NCI-H2107 treated with DMSO at 0.1 percent for 48 hours (cell line): ENCODE results near the gene ABCA13.

ENCODE experiments used
- DNase-seq: peaks from one replicate; lab custom pipeline; 2025; ENCODE audit not compliant: unreplicated experiment; lab: John Stamatoyannopoulos, UW

The ABCA13 gene

GRCh38 chr7:48627164-48627563 lies 455.9 kb downstream of the ABCA13 start:
- no peak for DNase-seq

- DNase-seq = no peak
Measured at GRCh38 chr7:48628793-48629349, 457.6 kb downstream of the ABCA13 start.

- DNase-seq = no peak
Measured at GRCh38 chr7:48634116-48634632, 462.9 kb downstream of the ABCA13 start.

DNA sequence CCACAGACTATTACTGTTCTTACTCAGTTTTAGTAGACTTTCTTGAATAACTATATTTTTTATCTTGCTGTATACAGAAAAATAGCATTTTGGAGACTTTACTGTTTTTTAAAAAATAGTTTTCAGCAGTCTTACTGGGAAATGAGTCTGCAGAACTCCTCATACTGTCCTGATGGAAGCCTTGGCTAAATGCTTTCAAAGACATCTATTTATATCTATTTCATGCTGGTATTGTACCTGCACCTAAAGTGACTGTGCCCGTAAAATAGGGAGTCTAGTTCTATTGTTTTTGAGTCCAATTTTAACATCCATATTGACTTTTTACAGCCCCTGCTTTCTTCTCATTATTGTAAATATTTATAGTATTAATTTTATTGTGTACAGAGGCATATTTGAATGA lies 464.5 kb downstream of the ABCA13 start:
- no peak for DNase-seq

DNA sequence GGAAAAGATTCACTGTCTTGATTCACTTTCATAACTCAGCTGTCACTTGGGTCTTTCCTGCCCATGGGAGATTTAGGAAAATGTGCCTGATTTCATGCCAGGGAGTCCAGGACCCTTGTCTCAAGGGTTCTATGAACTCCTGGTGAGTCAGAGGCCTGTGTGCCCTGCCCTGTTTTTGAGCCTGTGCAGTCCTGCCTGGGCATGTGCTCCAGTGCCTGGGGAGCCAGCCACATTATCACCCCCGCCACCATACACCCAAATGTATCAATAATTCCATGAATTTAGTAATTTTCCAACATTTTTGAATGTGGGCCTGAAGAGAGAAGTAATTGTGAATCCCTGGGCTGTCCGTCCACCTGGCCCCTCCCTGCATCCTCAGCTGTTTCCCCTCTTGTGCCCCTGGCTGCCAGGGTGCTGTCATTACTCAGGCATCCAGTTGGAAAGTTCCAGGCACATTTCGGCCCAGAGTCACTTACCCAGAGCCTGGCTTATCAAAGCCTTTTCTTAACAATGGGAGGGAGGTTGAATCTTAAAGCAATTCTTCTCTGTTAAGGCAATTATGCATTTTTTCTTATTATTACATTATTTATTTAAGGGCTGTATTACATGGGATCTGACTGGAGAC lies 465.2 kb downstream of the ABCA13 start:
- DNase-seq = no peak

DNA sequence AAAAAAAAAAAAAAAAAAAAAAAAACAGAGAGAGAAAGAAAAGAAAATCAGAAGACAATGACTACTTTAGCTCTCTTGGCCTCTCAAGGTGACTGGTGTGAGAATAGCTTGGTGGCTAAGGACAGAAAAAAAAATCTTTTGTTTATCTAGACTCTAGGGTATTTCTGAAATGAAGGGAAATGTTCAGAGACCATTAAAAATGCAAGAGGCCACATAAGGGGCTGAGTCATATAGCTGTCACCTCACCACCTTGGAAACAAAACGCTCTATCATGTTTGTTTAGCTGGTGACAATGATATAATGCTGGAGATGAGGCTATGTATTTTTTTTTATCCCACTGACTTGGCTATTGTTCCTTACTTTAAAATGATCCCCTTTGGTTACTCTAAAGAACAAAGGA lies 466.1 kb downstream of the ABCA13 start:
- no peak for DNase-seq

- DNase-seq = no peak
Measured at GRCh38 chr7:48638041-48638440, 466.8 kb downstream of the ABCA13 start.

DNA sequence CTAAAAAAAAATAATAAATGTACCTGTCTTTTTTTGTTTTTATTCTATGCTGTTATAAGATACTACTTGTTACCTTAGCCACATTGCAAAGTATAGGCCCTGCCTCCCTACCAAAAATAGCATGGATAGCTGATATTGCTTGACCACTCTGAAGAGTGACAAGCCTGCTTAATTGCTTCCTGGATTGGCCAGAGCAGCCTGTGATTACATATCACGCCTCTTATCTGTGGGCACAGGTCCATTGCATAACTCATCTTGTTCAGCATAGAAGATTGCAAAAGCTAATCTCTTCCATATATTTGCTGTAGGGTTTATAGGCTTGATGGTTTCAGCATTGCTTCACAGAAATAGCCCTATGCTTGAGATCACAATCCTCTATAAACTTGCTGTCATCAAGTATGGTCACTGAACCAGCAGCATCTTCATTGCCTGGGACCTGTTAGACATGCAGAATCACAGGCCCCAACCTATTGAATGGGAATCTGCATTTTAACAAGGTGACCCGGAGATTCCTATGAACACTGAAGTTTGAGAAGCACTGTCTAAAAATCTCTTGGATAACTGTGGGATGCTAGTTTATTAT lies 472.3 kb downstream of the ABCA13 start:
- no peak for DNase-seq

GRCh38 chr7:48658138-48658537 lies 486.9 kb downstream of the ABCA13 start:
- no peak for DNase-seq

- DNase-seq = no peak
Measured at GRCh38 chr7:48660306-48660870, 489.1 kb downstream of the ABCA13 start.

DNA sequence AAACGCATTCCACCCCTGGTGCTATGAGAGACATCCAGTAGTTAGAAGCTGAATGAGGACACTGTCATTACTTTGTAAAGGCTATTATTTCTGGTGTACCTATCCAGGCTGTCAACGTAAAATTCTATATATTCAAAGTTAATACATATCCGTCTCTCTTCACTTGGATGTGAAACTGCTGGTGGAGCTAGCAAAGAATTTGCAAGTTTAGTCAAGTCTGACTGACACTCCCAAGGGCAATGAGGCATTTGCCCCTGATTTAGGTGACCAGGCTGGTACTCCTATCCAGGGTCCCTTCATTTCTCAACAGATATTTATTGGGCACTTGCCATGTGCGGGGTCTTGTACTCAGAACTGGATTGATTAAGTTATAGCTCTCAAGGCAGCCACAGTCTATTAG lies 493.0 kb downstream of the ABCA13 start:
- DNase-seq = no peak

- DNase-seq = no peak
Measured at GRCh38 chr7:48665353-48666135, 494.3 kb downstream of the ABCA13 start.

DNA sequence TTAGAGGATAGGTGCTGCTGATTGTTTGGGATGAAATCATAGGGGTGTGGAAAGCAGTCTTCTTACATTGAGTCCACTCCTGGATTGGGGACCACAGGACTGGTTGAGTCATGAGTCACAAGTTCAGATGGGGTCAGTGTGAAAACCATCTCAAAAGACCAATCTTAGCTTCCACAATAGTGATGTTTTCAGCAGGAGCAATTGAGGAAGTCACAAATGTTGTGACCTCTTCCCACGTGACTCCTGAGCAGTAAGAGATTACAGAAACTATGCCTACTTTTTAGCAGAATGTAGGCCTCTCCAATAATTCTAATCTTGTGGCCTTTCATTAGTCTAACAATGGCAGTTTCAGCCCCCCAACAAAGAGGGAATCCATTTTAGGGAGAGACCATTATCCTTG lies 496.1 kb downstream of the ABCA13 start:
- DNase-seq = no peak

GRCh38 chr7:48671656-48672055 lies 500.4 kb downstream of the ABCA13 start:
- no peak for DNase-seq

DNA sequence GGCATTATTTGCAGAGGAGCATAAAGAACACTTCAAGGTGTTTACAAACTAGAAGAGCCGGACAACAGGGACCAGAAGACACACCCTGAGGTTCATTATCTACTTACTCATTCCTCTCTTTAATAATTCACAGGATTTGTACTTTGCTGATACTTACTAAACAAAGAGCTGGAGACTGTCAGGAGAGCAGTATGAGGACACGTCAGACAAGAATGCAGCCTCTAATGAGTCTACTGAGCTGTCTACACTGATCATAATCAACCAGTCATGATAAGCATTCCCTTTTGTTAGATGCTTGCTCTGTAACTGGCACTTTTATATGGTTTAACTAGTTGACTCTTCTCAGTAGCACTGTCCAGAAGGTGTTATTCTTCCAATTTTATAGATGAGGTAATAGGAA lies 509.7 kb downstream of the ABCA13 start:
- DNase-seq = no peak

DNA sequence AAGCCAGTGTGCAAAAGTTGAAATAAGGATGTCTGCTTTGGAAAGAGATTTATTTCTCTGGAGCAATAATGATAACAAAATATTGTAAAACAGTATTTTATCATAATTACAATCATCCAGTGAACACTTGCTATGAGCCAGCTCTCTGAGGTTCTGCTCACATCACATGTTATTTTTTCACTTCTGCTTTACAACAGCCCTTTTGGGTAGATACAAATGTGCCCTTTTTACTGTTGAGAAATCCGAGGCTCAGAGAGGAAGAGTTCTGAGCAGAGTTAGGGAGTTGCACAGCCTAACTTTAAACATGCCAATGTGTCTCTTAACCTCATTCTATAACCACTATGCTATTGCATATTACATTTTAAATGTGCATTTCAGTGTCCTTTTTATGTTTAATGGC lies 520.5 kb downstream of the ABCA13 start:
- no peak for DNase-seq
